Endothelial cell of umbilical vein (primary cell): ENCODE data around the gene ANKAR. TPM values are rescaled to one million over a fixed set of nuclear protein-coding genes. Genes with fewer than 3 reads are reported as not detected.

Source experiments
- BruUV-seq: library from RNA; stranded (reverse); fragments of 400-500 nt; replicated peaks from 2 replicates; lab custom pipeline; 2021; lab: Mats Ljungman, UMichigan
- CTCF ChIA-PET: fragments of 300-600, 350-600 bp; sonication (Branson Sonifier 250); formaldehyde crosslinking; loops from one replicate; lab custom pipeline; 2021; ENCODE audit warnings: antibody characterized with exemption, inconsistent platforms; lab: Charles Lee
- POLR2A ChIA-PET: fragments of 300-600, 350-600 bp; sonication (Branson Sonifier 250); formaldehyde crosslinking; loops from one replicate; lab custom pipeline; 2021; ENCODE audit warnings: antibody characterized with exemption, inconsistent platforms; lab: Charles Lee
- DNase-seq: peaks from one replicate; pipeline ENCODE4 v3.0.0-alpha.2; 2011; ENCODE audit warnings: low read depth, low spot score
- FAIRE-seq: peaks from 2 replicates; lab custom pipeline; 2011; peaks lifted over from hg19 to GRCh38; lab: Jason Lieb, UNC
- H2AFZ ChIP-seq: 2 replicates; pipeline ENCODE4 v1.6.0; 2012; ENCODE audit warnings: low read depth, low read length, control low read depth, inconsistent platforms
- H3K27ac ChIP-seq: 2 replicates; pipeline ENCODE4 v1.5.1; 2011; ENCODE audit warnings: low read depth, mild to moderate bottlenecking, control low read depth, low read length, moderate library complexity; ENCODE audit not compliant: insufficient read depth
- H3K27me3 ChIP-seq, 2 experiments: 2 replicates each; pipeline versions ENCODE4 v1.6.0 to v1.6.1; 2011; ENCODE audit warnings: low read length in 2 of 2, mixed read lengths in 1 of 2; ENCODE audit not compliant: control insufficient read depth in 2 of 2, insufficient read depth in 2 of 2
- H3K36me3 ChIP-seq, 2 experiments: 2 replicates in 1 of 2; 3 replicates in 1 of 2; pipeline ENCODE4 v1.5.1; 2011; ENCODE audit warnings: low read length in 2 of 2, mild to moderate bottlenecking in 1 of 2, moderate library complexity in 1 of 2; ENCODE audit not compliant: control insufficient read depth in 2 of 2, insufficient read depth in 2 of 2; ENCODE audit errors: extremely low read depth in 1 of 2
- H3K4me1 ChIP-seq: 3 replicates; pipeline ENCODE4 v1.5.1; 2011; ENCODE audit warnings: mild to moderate bottlenecking, low read length; ENCODE audit not compliant: control insufficient read depth, insufficient read depth; ENCODE audit errors: extremely low read depth
- H3K4me2 ChIP-seq: 2 replicates; pipeline ENCODE4 v1.6.1; 2011; ENCODE audit warnings: low read length, control low read depth, mixed read lengths; ENCODE audit not compliant: insufficient read depth
- H3K4me3 ChIP-seq, 3 experiments: fragments of 200-600 bp in 1 of 3; sonication (generic), shearing (Covaris generic) in 1 of 3; replicated peaks in 1 of 3; 2 replicates each; pipeline ENCODE4 v1.5.1; 2011 to 2016; ENCODE audit warnings: control low read depth in 3 of 3, low read length in 3 of 3, mild to moderate bottlenecking in 2 of 3, inconsistent platforms in 1 of 3, low read depth in 1 of 3, moderate library complexity in 1 of 3; ENCODE audit not compliant: insufficient read depth in 1 of 3
- H3K79me2 ChIP-seq: 2 replicates; pipeline ENCODE4 v1.6.0; 2012; ENCODE audit warnings: low read length, inconsistent platforms; ENCODE audit not compliant: control insufficient read depth, insufficient read depth
- H3K9ac ChIP-seq: replicated peaks from 2 replicates; pipeline ENCODE3; 2011; ENCODE audit warnings: low read length, control low read depth; ENCODE audit not compliant: insufficient read depth; ENCODE audit errors: extremely low read depth
- H3K9me1 ChIP-seq: replicated peaks from 3 replicates; pipeline ENCODE4 v1.6.0; 2011; ENCODE audit warnings: mild to moderate bottlenecking, low read length; ENCODE audit not compliant: control insufficient read depth, insufficient read depth; ENCODE audit errors: extremely low read depth
- H3K9me3 ChIP-seq: replicated peaks from 2 replicates; pipeline ENCODE4 v1.5.1; 2012; ENCODE audit warnings: low read length, inconsistent platforms; ENCODE audit not compliant: control insufficient read depth, insufficient read depth
- H4K20me1 ChIP-seq: replicated peaks from 2 replicates; pipeline ENCODE3; 2011; ENCODE audit warnings: mild to moderate bottlenecking, low read length; ENCODE audit not compliant: control insufficient read depth, insufficient read depth; ENCODE audit errors: extremely low read depth
- EZH2 ChIP-seq: IDR thresholded peaks from 2 replicates; pipeline ENCODE4 v1.6.1; 2012; ENCODE audit warnings: borderline replicate concordance, low read depth, mild to moderate bottlenecking, moderate library complexity, low read length, inconsistent platforms; ENCODE audit not compliant: severe bottlenecking
- FOS ChIP-seq: IDR thresholded peaks from 2 replicates; pipeline ENCODE4 v1.6.1; 2011; ENCODE audit warnings: mild to moderate bottlenecking, low read length, moderate library complexity, borderline replicate concordance; ENCODE audit not compliant: insufficient read depth
- GATA2 ChIP-seq: IDR thresholded peaks from 2 replicates; pipeline ENCODE4 v1.7.0; 2011; ENCODE audit warnings: low read depth, mild to moderate bottlenecking, moderate library complexity, mixed read lengths, low read length; ENCODE audit not compliant: insufficient read length, insufficient read depth
- JUN ChIP-seq: IDR thresholded peaks from 2 replicates; pipeline ENCODE4 v1.6.1; 2011; ENCODE audit warnings: borderline replicate concordance, low read depth; ENCODE audit not compliant: insufficient read length, insufficient read depth
- MYC ChIP-seq: IDR thresholded peaks from one replicate; pipeline ENCODE4 v1.6.1; 2011; ENCODE audit warnings: mild to moderate bottlenecking, low read depth, low read length
- POLR2A ChIP-seq: IDR thresholded peaks from 2 replicates; pipeline ENCODE4 v1.6.1; 2012; ENCODE audit warnings: low read depth, mild to moderate bottlenecking, control low read depth, low read length
- POLR2AphosphoS5 ChIP-seq: IDR thresholded peaks from 2 replicates; pipeline ENCODE4 v1.6.1; 2012; ENCODE audit warnings: low read depth, mild to moderate bottlenecking, control low read depth, low read length, moderate library complexity; ENCODE audit not compliant: insufficient read depth
- dilution Hi-C: fragments of 300-500 bp; cut with MboI; formaldehyde crosslinking; loops from one replicate; pipeline ENCODE4 v1.15.0; 2019; ENCODE audit warnings: low sequenced_read_pairs; ENCODE audit not compliant: extremely low pct_ligation_motif_present
- intact Hi-C: fragments of 100-400 bp; cut with micrococcal nuclease; formaldehyde crosslinking; loops from one replicate; pipeline ENCODE4 v1.10.0; 2022
- polyA plus RNA-seq, 4 experiments: library from polyadenylated mRNA; depleted of rRNA in 3 of 4; stranded (reverse) in 3 of 4; unstranded in 1 of 4; fragments of >200 nt; gene quantifications; 2 replicates each; pipeline versions ENCODE4 v1.2.1 to v1.2.3, GENCODE V29; 2011 to 2012; ENCODE audit warnings: missing spikeins in 1 of 4
- total RNA-seq: library from RNA; stranded (reverse); gene quantifications from 2 replicates; pipeline ENCODE4 v1.2.3, GENCODE V29; 2021
- TF ChIP-seq, protein P1 (sequence below), 2 donors: IDR thresholded peaks; 1 replicate in 1 of 2; 2 replicates in 1 of 2; pipeline ENCODE4 v1.5.1; 2011; ENCODE audit warnings: low read length in 2 of 2, mild to moderate bottlenecking in 2 of 2, moderate library complexity in 2 of 2, control low read depth in 1 of 2, inconsistent platforms in 1 of 2, low read depth in 1 of 2; ENCODE audit not compliant: insufficient read depth in 1 of 2; ENCODE audit errors: extremely low read depth in 1 of 2
- TF ChIP-seq, protein P2 (sequence below): IDR thresholded peaks from 2 replicates; pipeline ENCODE4 v1.6.1; 2011; ENCODE audit not compliant: insufficient read depth, insufficient read length

Gene ANKAR
- total and polyA plus RNA-seq, 2 donors (not counting 3 experiments of a cell fraction or from before 2014, with no cell fraction given): 1.3 to 4.3 TPM

DNA sequence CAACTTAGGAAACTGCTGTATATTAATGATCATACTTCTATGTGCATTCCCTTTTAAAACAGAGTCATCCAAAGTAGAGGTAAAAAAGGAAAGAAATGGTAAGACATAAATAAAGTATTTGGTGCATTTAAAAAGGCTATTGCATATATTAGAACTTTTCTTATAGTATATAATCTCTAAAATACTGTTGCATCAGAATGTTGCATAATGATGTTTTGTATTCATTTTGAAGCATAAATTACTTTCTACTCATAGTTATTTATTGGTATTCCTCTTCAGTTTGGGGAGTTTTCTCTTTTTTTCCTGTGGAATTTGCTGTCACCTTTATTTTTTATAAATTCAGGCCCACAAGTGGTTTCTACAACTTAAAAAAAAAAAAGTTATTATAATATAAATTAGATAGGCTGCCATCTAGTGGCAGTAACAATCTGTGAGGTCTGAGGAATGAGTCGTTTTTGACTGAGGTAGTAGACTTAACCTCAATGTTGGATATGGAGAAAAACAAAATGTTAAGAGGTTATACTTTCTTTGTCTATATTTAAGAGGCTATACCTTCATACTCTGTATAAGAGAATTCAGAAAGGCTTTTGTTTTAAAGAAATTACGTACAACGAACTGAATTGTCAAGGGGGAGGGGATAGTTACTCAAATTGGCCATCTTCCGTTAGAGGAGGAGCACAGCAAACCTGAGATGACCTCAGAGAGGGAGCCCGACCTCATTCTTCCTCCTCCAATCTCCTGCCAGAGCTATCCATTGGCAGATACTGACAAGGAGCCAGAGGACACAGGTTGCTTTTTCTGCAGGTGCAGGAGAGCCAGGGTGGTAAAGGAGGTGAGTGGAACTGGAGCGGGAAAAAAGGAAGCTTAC, 23.8 kb downstream of the ANKAR start:
- Histone ChIP-seq H3K27ac (no peak overlapping the region), H3K36me3 (no peaks in the 10 kb centered on the region), H3K79me2 (no peaks in the 10 kb centered on the region), H3K9me1 (no peaks in the 10 kb centered on the region), H3K4me3 (no peak overlapping the region), H3K9me3 (no peaks in the 10 kb centered on the region), H3K4me2 (no peak overlapping the region), H3K9ac (no peak overlapping the region), H2AFZ (no peak overlapping the region), H3K4me1 (no peaks in the 10 kb centered on the region), H4K20me1 (no peaks in the 10 kb centered on the region), H3K27me3 (no peaks in the 10 kb centered on the region)
- TF ChIP-seq, protein P1, sequence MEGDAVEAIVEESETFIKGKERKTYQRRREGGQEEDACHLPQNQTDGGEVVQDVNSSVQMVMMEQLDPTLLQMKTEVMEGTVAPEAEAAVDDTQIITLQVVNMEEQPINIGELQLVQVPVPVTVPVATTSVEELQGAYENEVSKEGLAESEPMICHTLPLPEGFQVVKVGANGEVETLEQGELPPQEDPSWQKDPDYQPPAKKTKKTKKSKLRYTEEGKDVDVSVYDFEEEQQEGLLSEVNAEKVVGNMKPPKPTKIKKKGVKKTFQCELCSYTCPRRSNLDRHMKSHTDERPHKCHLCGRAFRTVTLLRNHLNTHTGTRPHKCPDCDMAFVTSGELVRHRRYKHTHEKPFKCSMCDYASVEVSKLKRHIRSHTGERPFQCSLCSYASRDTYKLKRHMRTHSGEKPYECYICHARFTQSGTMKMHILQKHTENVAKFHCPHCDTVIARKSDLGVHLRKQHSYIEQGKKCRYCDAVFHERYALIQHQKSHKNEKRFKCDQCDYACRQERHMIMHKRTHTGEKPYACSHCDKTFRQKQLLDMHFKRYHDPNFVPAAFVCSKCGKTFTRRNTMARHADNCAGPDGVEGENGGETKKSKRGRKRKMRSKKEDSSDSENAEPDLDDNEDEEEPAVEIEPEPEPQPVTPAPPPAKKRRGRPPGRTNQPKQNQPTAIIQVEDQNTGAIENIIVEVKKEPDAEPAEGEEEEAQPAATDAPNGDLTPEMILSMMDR (IDR thresholded peaks at IDR 0.05; ENCODE audit: extremely low read depth in 1 of 2, insufficient read depth in 1 of 2, low read depth in 1 of 2, low read length in 2 of 2): peak; percentile 13 to 33
- TF ChIP-seq GATA2 (no peak), EZH2 (no peak), MYC (no peak), POLR2A (no peak), POLR2AphosphoS5 (no peak), FOS (no peak), JUN (no peak)
- TF ChIP-seq, protein P2, sequence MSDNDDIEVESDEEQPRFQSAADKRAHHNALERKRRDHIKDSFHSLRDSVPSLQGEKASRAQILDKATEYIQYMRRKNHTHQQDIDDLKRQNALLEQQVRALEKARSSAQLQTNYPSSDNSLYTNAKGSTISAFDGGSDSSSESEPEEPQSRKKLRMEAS: no peak
- DNase-seq: peak; percentile 60
- intact Hi-C loops (loop anchor here (1.0 kb wide), 2 partner anchors 24 to 37 kb away; partner anchors contain the start of genes ANKAR and ASNSD1), dilution Hi-C loops (no loop called here)
- no TSS peak for BruUV-seq
- ChIA-PET CTCF (interaction anchor here (0.7 to 1.7 kb wide), 7 partner anchors 17 to 376 kb away, joined by 3 to 23 read pairs (median 6); partner anchors contain the start of genes ANKAR and ASNSD1), POLR2A (no interaction called here)
- FAIRE-seq: no peak
